Liver (tissue), 9 donors: ENCODE results near the gene FCRL5. TPM values are rescaled to one million over a fixed set of nuclear protein-coding genes. Genes with fewer than 3 reads are reported as not detected.

Source experiments
- DNase-seq: peaks from one replicate; pipeline ENCODE4 v3.0.0-alpha.2; 2017; ENCODE audit warnings: low spot score
- H3K27ac ChIP-seq, 2 donors: one replicate each; pipeline ENCODE4 v1.7.0; 2013; ENCODE audit warnings: inconsistent platforms in 2 of 2, low read length in 2 of 2, control low read depth in 1 of 2, low read depth in 1 of 2, mild to moderate bottlenecking in 1 of 2
- H3K27me3 ChIP-seq, 4 donors: one replicate each; pipeline versions ENCODE4 v1.6.1 to v1.7.0; 2013; ENCODE audit warnings: low read length in 3 of 4, inconsistent platforms in 1 of 4, mild to moderate bottlenecking in 1 of 4, moderate library complexity in 1 of 4; ENCODE audit not compliant: control insufficient read depth in 4 of 4, insufficient read depth in 4 of 4
- H3K36me3 ChIP-seq, 4 donors: one replicate each; pipeline versions ENCODE4 v1.6.1 to v1.7.0; 2013; ENCODE audit warnings: low read length in 3 of 4, mild to moderate bottlenecking in 3 of 4, low read depth in 1 of 4, moderate library complexity in 1 of 4; ENCODE audit not compliant: control insufficient read depth in 4 of 4, insufficient read depth in 3 of 4
- H3K4me1 ChIP-seq, 4 donors: one replicate each; pipeline versions ENCODE4 v1.6.1 to v1.7.0; 2013; ENCODE audit warnings: low read length in 3 of 4, mild to moderate bottlenecking in 3 of 4, moderate library complexity in 1 of 4; ENCODE audit not compliant: control insufficient read depth in 4 of 4, insufficient read depth in 4 of 4
- H3K4me3 ChIP-seq, 3 donors: one replicate each; pipeline versions ENCODE4 v1.6.1 to v1.7.0; 2013; ENCODE audit warnings: low read length in 3 of 3, control low read depth in 1 of 3, low read depth in 1 of 3, mild to moderate bottlenecking in 1 of 3
- H3K9ac ChIP-seq, 2 donors: one replicate each; pipeline ENCODE4 v1.7.0; 2013; ENCODE audit warnings: low read length in 2 of 2, mild to moderate bottlenecking in 2 of 2, moderate library complexity in 2 of 2, control low read depth in 1 of 2, low read depth in 1 of 2
- H3K9me3 ChIP-seq, 4 donors: one replicate each; pipeline versions ENCODE4 v1.6.1 to v1.7.0; 2013; ENCODE audit warnings: low read length in 3 of 4; ENCODE audit not compliant: control insufficient read depth in 4 of 4
- ATF3 ChIP-seq: IDR thresholded peaks from 2 replicates; pipeline ENCODE4 v1.6.1; 2016; ENCODE audit warnings: antibody characterized with exemption
- CTCF ChIP-seq: fragments of 150-350 bp; IDR thresholded peaks from 2 replicates; pipeline ENCODE4 v1.5.1; 2017; ENCODE audit warnings: improper control_type of control experiment, low read depth, low read length; ENCODE audit not compliant: missing input control
- EGR1 ChIP-seq, 2 donors: IDR thresholded peaks; 2 replicates each; pipeline ENCODE4 v1.6.1; 2016 to 2018; ENCODE audit warnings: antibody characterized with exemption in 2 of 2, low read depth in 2 of 2
- FOXA1 ChIP-seq: IDR thresholded peaks from 2 replicates; pipeline ENCODE4 v1.6.1; 2016; ENCODE audit warnings: antibody characterized with exemption
- FOXA2 ChIP-seq: IDR thresholded peaks from 2 replicates; pipeline ENCODE4 v1.6.1; 2016; ENCODE audit warnings: antibody characterized with exemption
- GABPA ChIP-seq, 2 donors: IDR thresholded peaks in 1 of 2; conservative IDR thresholded peaks in 1 of 2; 2 replicates each; pipeline ENCODE4 v1.6.1; 2016; ENCODE audit warnings: antibody characterized with exemption in 2 of 2, mild to moderate bottlenecking in 1 of 2, moderate library complexity in 1 of 2
- HNF4A ChIP-seq, 2 donors: conservative IDR thresholded peaks; 2 replicates each; pipeline ENCODE4 v1.6.1; 2016; ENCODE audit warnings: antibody characterized with exemption in 2 of 2, mild to moderate bottlenecking in 2 of 2
- HNF4G ChIP-seq: IDR thresholded peaks from 2 replicates; pipeline ENCODE4 v1.6.1; 2016; ENCODE audit warnings: antibody characterized with exemption
- JUND ChIP-seq, 2 donors: IDR thresholded peaks; 2 replicates each; pipeline ENCODE4 v1.6.1; 2016; ENCODE audit warnings: antibody characterized with exemption in 2 of 2
- NR2F2 ChIP-seq: IDR thresholded peaks from 2 replicates; pipeline ENCODE4 v1.6.1; 2016; ENCODE audit warnings: antibody characterized with exemption
- RAD21 ChIP-seq, 2 donors: IDR thresholded peaks; 2 replicates each; pipeline ENCODE4 v1.6.1; 2016; ENCODE audit warnings: antibody characterized with exemption in 2 of 2, mild to moderate bottlenecking in 2 of 2
- REST ChIP-seq: IDR thresholded peaks from 2 replicates; pipeline ENCODE4 v1.6.1; 2016; ENCODE audit warnings: antibody characterized with exemption, mild to moderate bottlenecking
- RXRA ChIP-seq, 2 donors: IDR thresholded peaks; 2 replicates each; pipeline ENCODE4 v1.6.1; 2017 to 2018; ENCODE audit warnings: antibody characterized with exemption in 2 of 2, mild to moderate bottlenecking in 1 of 2
- SP1 ChIP-seq: IDR thresholded peaks from 2 replicates; pipeline ENCODE4 v1.6.1; 2018; ENCODE audit warnings: antibody characterized with exemption, mild to moderate bottlenecking
- TAF1 ChIP-seq: conservative IDR thresholded peaks from 2 replicates; pipeline ENCODE4 v1.6.1; 2016; ENCODE audit warnings: antibody characterized with exemption, mild to moderate bottlenecking
- YY1 ChIP-seq: IDR thresholded peaks from 2 replicates; pipeline ENCODE4 v1.6.1; 2016; ENCODE audit warnings: antibody characterized with exemption, mild to moderate bottlenecking
- WGBS: extraction: QIAGEN DNeasy Blood & Tissue Kit; methylation state at CpG from one replicate; pipeline ENCODE4 v1.1.7; 2013; 5-methylcytosine and 5-hydroxymethylcytosine counted together
- polyA plus RNA-seq, 2 donors: library from polyadenylated mRNA; stranded (reverse) in 1 of 2; unstranded in 1 of 2; fragments of 200-250 nt in 1 of 2; fragments of >200 nt in 1 of 2; fragmentation: Nextera tagmentation in 1 of 2; extraction: Ambion mirVana in 1 of 2; gene quantifications; one replicate each; pipeline versions ENCODE4 v1.2.1 to v1.2.3, GENCODE V29; 2013 to 2015
- total RNA-seq, 2 donors: library from RNA; depleted of rRNA; stranded (reverse); fragments of >200 nt; gene quantifications; one replicate each; pipeline ENCODE4 v1.2.3, GENCODE V29; 2014
- TF ChIP-seq, protein P1 (sequence below): IDR thresholded peaks from 2 replicates; pipeline ENCODE4 v1.6.1; 2016; ENCODE audit warnings: antibody characterized with exemption
- donor health status: healthy.
- donor health status: healthy.
- donor health status: healthy.
- donor health status: healthy.
- donor health status: healthy.

The FCRL5 gene
- total and polyA plus RNA-seq, 4 donors = 0.10 to 0.72 (median 0.52) TPM

- H3K27me3 ChIP-seq = peaks cover 0 to 3% (median 0%) of the 10 kb centered on the region in 4 donors
- TF ChIP-seq HNF4A (conservative IDR thresholded peaks at IDR 0.05) = no peak
- no peak for TF ChIP-seq NR2F2
- TF ChIP-seq HNF4G = no peak
- TF ChIP-seq, protein P1, sequence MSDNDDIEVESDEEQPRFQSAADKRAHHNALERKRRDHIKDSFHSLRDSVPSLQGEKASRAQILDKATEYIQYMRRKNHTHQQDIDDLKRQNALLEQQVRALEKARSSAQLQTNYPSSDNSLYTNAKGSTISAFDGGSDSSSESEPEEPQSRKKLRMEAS = no peak
- TF ChIP-seq RAD21 (IDR thresholded peaks at IDR 0.05) = no peak
- no peak for TF ChIP-seq ATF3
- no peak for TF ChIP-seq TAF1
- no peak for TF ChIP-seq FOXA1
- TF ChIP-seq YY1 = no peak
- no peak for TF ChIP-seq GABPA (IDR thresholded peaks at IDR 0.05 in 1 of 2, conservative IDR thresholded peaks at IDR 0.05 in 1 of 2)
- no peak for TF ChIP-seq EGR1 (IDR thresholded peaks at IDR 0.05; ENCODE audit: low read depth in 2 of 2)
- no peak for TF ChIP-seq FOXA2
- TF ChIP-seq JUND (IDR thresholded peaks at IDR 0.05) = no peak
- no peak for TF ChIP-seq RXRA (IDR thresholded peaks at IDR 0.05)
- TF ChIP-seq CTCF = no peak
- no peak overlapping the region for H3K9ac ChIP-seq
- no peaks in the 10 kb centered on the region for H3K4me1 ChIP-seq
- no peak overlapping the region for H3K27ac ChIP-seq
- no peaks in the 10 kb centered on the region for H3K9me3 ChIP-seq
- no peak overlapping the region for H3K4me3 ChIP-seq
- WGBS = 85% methylated on average over 6 of the region's 6 CpGs
- DNase-seq = no peak
- H3K36me3 ChIP-seq = no peaks in the 10 kb centered on the region
Observed at GRCh38 chr1:157504646-157505045, 47.7 kb downstream of the FCRL5 start.

- no peaks in the 10 kb centered on the region for H3K4me1 ChIP-seq
- peaks cover 0 to 3% (median 0%) of the 10 kb centered on the region in 4 donors for H3K27me3 ChIP-seq
- H3K36me3 ChIP-seq = no peaks in the 10 kb centered on the region
- no peak for DNase-seq
- H3K27ac ChIP-seq = no peak overlapping the region
- no peak overlapping the region for H3K4me3 ChIP-seq
- 93% methylated on average over 8 of the region's 8 CpGs for WGBS
- H3K9me3 ChIP-seq = peaks cover 0 to 7% (median 1%) of the 10 kb centered on the region in 4 donors
- TF ChIP-seq YY1 (no peak), REST (no peak), SP1 (no peak), CTCF (no peak)
- no peak overlapping the region for H3K9ac ChIP-seq
Observed at GRCh38 chr1:157499521-157499920, 52.8 kb downstream of the FCRL5 start.
